Breast epithelium (tissue), 4 donors: ENCODE measurements around the gene TSPAN17. TPM values are rescaled to one million over a fixed set of nuclear protein-coding genes. Genes with fewer than 3 reads are reported as not detected.

Experiments
- DNase-seq, 2 donors: peaks; one replicate each; pipeline ENCODE4 v3.0.0-alpha.2; 2019; ENCODE audit warnings: low spot score in 2 of 2
- H3K27ac ChIP-seq, 2 donors: fragments of 200-600 bp; sonication (generic) in 1 of 2; one replicate each; pipeline ENCODE4 v1.5.1; 2016 to 2019; ENCODE audit warnings: mild to moderate bottlenecking in 1 of 2
- H3K27me3 ChIP-seq, 2 donors: fragments of 200-600 bp; sonication (generic) in 1 of 2; one replicate each; pipeline versions ENCODE4 v1.5.1 to v1.6.0; 2017 to 2019; ENCODE audit warnings: control low read depth in 1 of 2, mild to moderate bottlenecking in 1 of 2
- H3K36me3 ChIP-seq: fragments of 200-600 bp; one replicate; pipeline ENCODE4 v1.5.1; 2019
- H3K4me1 ChIP-seq, 2 donors: fragments of 200-600 bp; sonication (generic); one replicate each; pipeline ENCODE4 v1.5.1; 2016 to 2019; ENCODE audit warnings: control low read depth in 1 of 2
- H3K4me3 ChIP-seq, 3 donors: fragments of 200-600 bp; sonication (generic); 1 replicate in 2 of 3; 2 replicates in 1 of 3; pipeline ENCODE4 v1.5.1; 2016 to 2019; ENCODE audit warnings: mild to moderate bottlenecking in 3 of 3, moderate library complexity in 2 of 3
- H3K9me3 ChIP-seq, 2 donors: fragments of 200-600 bp; sonication (generic) in 1 of 2; one replicate each; pipeline ENCODE4 v1.5.1; 2016 to 2019; ENCODE audit warnings: control low read depth in 1 of 2
- CTCF ChIP-seq, 3 donors: fragments of 450-650 bp; IDR thresholded peaks; one replicate each; pipeline ENCODE4 v1.5.1; 2016 to 2017; ENCODE audit warnings: antibody characterized with exemption in 3 of 3, mild to moderate bottlenecking in 3 of 3, moderate library complexity in 3 of 3
- POLR2A ChIP-seq: fragments of 450-650 bp; IDR thresholded peaks from one replicate; pipeline ENCODE4 v1.6.1; 2016; ENCODE audit warnings: antibody characterized with exemption, mild to moderate bottlenecking, moderate library complexity
- POLR2AphosphoS5 ChIP-seq, 3 donors: sonication (generic); formaldehyde crosslinking; IDR thresholded peaks; one replicate each; pipeline ENCODE4 v1.6.1; 2017; ENCODE audit warnings: antibody characterized with exemption in 3 of 3
- intact Hi-C: fragments of 100-400 bp; cut with DNase I; formaldehyde crosslinking; loops from one replicate; pipeline ENCODE4 v1.15.1; 2023; ENCODE audit warnings: low total_unique reads
- total RNA-seq, 3 donors: library from RNA; depleted of rRNA; stranded (reverse); fragments of >200 nt; gene quantifications; one replicate each; pipeline ENCODE4 v1.1.0, GENCODE V29; 2016

Gene TSPAN17
- total RNA-seq, 3 donors from 2014 or later = 10.4 to 20.0 (median 18.3) TPM

- Histone ChIP-seq H3K36me3 (no peaks in the 10 kb centered on the region), H3K9me3 (no peaks in the 10 kb centered on the region), H3K4me3 (no peak overlapping the region), H3K4me1 (peaks cover 4 to 6% of the 10 kb centered on the region in 2 donors), H3K27me3 (peaks cover 6 to 69% of the 10 kb centered on the region in 2 donors), H3K27ac (no peak overlapping the region)
- intact Hi-C loops = no loop called here
- no peak for DNase-seq
- TF ChIP-seq POLR2A (no peak), CTCF (IDR thresholded peaks at IDR 0.05) (no peak)
These were observed 14.5 kb upstream of the TSPAN17 start for GRCh38 chr5:176632745-176633144.

GRCh38 chr5:176633598-176633997 is 13.7 kb upstream of the TSPAN17 start:
- no peak for TF ChIP-seq CTCF (IDR thresholded peaks at IDR 0.05)
- TF ChIP-seq POLR2A = no peak
- TF ChIP-seq POLR2AphosphoS5 (IDR thresholded peaks at IDR 0.05) = no peak
- Histone ChIP-seq H3K36me3 (no peaks in the 10 kb centered on the region), H3K9me3 (no peaks in the 10 kb centered on the region), H3K27me3 (peaks cover 6 to 62% of the 10 kb centered on the region in 2 donors), H3K27ac (no peak overlapping the region), H3K4me3 (no peak overlapping the region), H3K4me1 (peaks cover 4 to 6% of the 10 kb centered on the region in 2 donors)
- intact Hi-C loops = no loop called here
- DNase-seq = no peak

- TF ChIP-seq POLR2A (no peak), CTCF (IDR thresholded peaks at IDR 0.05) (no peak), POLR2AphosphoS5 (IDR thresholded peaks at IDR 0.05) (no peak)
- Histone ChIP-seq H3K36me3 (no peaks in the 10 kb centered on the region), H3K9me3 (no peaks in the 10 kb centered on the region), H3K4me1 (no peaks in the 10 kb centered on the region), H3K4me3 (no peak overlapping the region), H3K27ac (no peak overlapping the region), H3K27me3 (peaks cover 0 to 33% of the 10 kb centered on the region in 2 donors)
- no peak for DNase-seq
- intact Hi-C loops = loop anchor here (5.0 kb wide), 1 partner anchor 344 kb away; no protein-coding TSS in a partner anchor
These were observed 10.9 kb upstream of the TSPAN17 start for GRCh38 chr5:176636426-176636825.

GRCh38 chr5:176637556-176637955 is 9.7 kb upstream of the TSPAN17 start:
- Histone ChIP-seq H3K9me3 (no peaks in the 10 kb centered on the region), H3K4me1 (no peaks in the 10 kb centered on the region), H3K27ac (no peak overlapping the region), H3K27me3 (peaks cover 0 to 22% of the 10 kb centered on the region in 2 donors), H3K36me3 (no peaks in the 10 kb centered on the region), H3K4me3 (no peak overlapping the region)
- intact Hi-C loops = loop anchor here (5.0 kb wide), 1 partner anchor 345 kb away; no protein-coding TSS in a partner anchor
- TF ChIP-seq CTCF (IDR thresholded peaks at IDR 0.05) = no peak
- no peak for TF ChIP-seq POLR2A
- TF ChIP-seq POLR2AphosphoS5 (IDR thresholded peaks at IDR 0.05) = no peak
- DNase-seq = no peak

GRCh38 chr5:176638437-176638836 is 8.8 kb upstream of the TSPAN17 start:
- intact Hi-C loops = loop anchor here (5.0 kb wide), 1 partner anchor 346 kb away; no protein-coding TSS in a partner anchor
- TF ChIP-seq POLR2A = no peak
- TF ChIP-seq CTCF (IDR thresholded peaks at IDR 0.05) = no peak
- TF ChIP-seq POLR2AphosphoS5 (IDR thresholded peaks at IDR 0.05) = no peak
- Histone ChIP-seq H3K9me3 (no peaks in the 10 kb centered on the region), H3K36me3 (no peaks in the 10 kb centered on the region), H3K4me1 (no peaks in the 10 kb centered on the region), H3K4me3 (no peak overlapping the region), H3K27me3 (peaks cover 0 to 13% of the 10 kb centered on the region in 2 donors), H3K27ac (no peak overlapping the region)
- DNase-seq = no peak
